ENCODE results near the gene ME1.
"Not testable (repeated sequence)": the region's sequence is repeated elsewhere in the genome, so short reads cannot be mapped to it uniquely, and the experiment has no call there.

ME1 gene

GRCh38 chr6:83352424-83353061, 78.3 kb downstream of the ME1 start:
- DNase-seq = no peak

GRCh38 chr6:83343121-83343520, 87.7 kb downstream of the ME1 start:
- DNase-seq = no peak

GRCh38 chr6:83341765-83342164, 89.1 kb downstream of the ME1 start:
- no peak for DNase-seq

- DNase-seq = not testable (repeated sequence)
Observed at GRCh38 chr6:83333916-83334315, 96.9 kb downstream of the ME1 start.

- no peak for DNase-seq
Observed at GRCh38 chr6:83333500-83333899, 97.4 kb downstream of the ME1 start.

GRCh38 chr6:83314693-83315092, 116.2 kb downstream of the ME1 start:
- DNase-seq = no peak

GRCh38 chr6:83313882-83314281, 117.0 kb downstream of the ME1 start:
- no peak for DNase-seq

- DNase-seq = no peak
Observed at GRCh38 chr6:83311231-83311630, 119.6 kb downstream of the ME1 start.

- DNase-seq = no peak
Observed at GRCh38 chr6:83310046-83310445, 120.8 kb downstream of the ME1 start.

- DNase-seq = no peak
Observed at GRCh38 chr6:83309344-83309743, 121.5 kb downstream of the ME1 start.

- DNase-seq = no peak
Observed at GRCh38 chr6:83308833-83309232, 122.0 kb downstream of the ME1 start.

- DNase-seq = no peak
Observed at GRCh38 chr6:83307849-83308248, 123.0 kb downstream of the ME1 start.

GRCh38 chr6:83303426-83303825, 127.4 kb downstream of the ME1 start:
- DNase-seq = no peak

- DNase-seq = no peak
Observed at GRCh38 chr6:83294676-83295075, 136.2 kb downstream of the ME1 start.

GRCh38 chr6:83292900-83293843, 137.7 kb downstream of the ME1 start:
- no peak for DNase-seq

GRCh38 chr6:83287298-83287697, 143.6 kb downstream of the ME1 start:
- DNase-seq = not testable (repeated sequence)

GRCh38 chr6:83285917-83286316, 144.9 kb downstream of the ME1 start:
- DNase-seq = no peak

- DNase-seq = no peak
Observed at GRCh38 chr6:83273596-83273995, 157.3 kb downstream of the ME1 start.

GRCh38 chr6:83270971-83271719, 159.7 kb downstream of the ME1 start:
- no peak for DNase-seq

GRCh38 chr6:83265384-83265783, 165.5 kb downstream of the ME1 start:
- DNase-seq = no peak

- DNase-seq = no peak
Observed at GRCh38 chr6:83260577-83260976, 170.3 kb downstream of the ME1 start.

GRCh38 chr6:83258517-83258916, 172.3 kb downstream of the ME1 start:
- no peak for DNase-seq

GRCh38 chr6:83257791-83258190, 173.1 kb downstream of the ME1 start:
- no peak for DNase-seq

- DNase-seq = not testable (repeated sequence)
Observed at GRCh38 chr6:83256719-83257118, 174.1 kb downstream of the ME1 start.

Data from NCI-H2227 treated with DMSO at 0.1 percent for 48 hours (cell line).